Neural progenitor cell (in vitro differentiated cells): ENCODE measurements around the gene SPSB1. TPM values are rescaled to one million over a fixed set of nuclear protein-coding genes. Genes with fewer than 3 reads are reported as not detected.

Source experiments
- DNase-seq: peaks from one replicate; pipeline ENCODE4 v3.0.0-alpha.2; 2016; ENCODE audit warnings: low spot score
- H2AFZ ChIP-seq: fragments of 200-600 bp; sonication (generic); replicated peaks from 2 replicates; pipeline ENCODE4 v1.6.1; 2016; ENCODE audit warnings: antibody characterized with exemption
- H3F3A ChIP-seq: fragments of 200-600 bp; sonication (generic); 2 replicates; pipeline ENCODE4 v1.6.1; 2016; ENCODE audit warnings: antibody characterized with exemption, low read depth
- H3K27ac ChIP-seq: fragments of 200-600 bp; sonication (generic); 2 replicates; pipeline ENCODE4 v1.5.1; 2016; ENCODE audit warnings: mild to moderate bottlenecking
- H3K27me3 ChIP-seq: fragments of 200-600 bp; sonication (generic); 2 replicates; pipeline ENCODE4 v1.6.1; 2016; ENCODE audit warnings: mild to moderate bottlenecking, moderate library complexity
- H3K36me3 ChIP-seq: fragments of 200-600 bp; sonication (generic); 2 replicates; pipeline ENCODE4 v1.5.1; 2016
- H3K4me1 ChIP-seq: fragments of 200-600 bp; sonication (generic); 2 replicates; pipeline ENCODE4 v1.6.1; 2016; ENCODE audit warnings: mixed run types
- H3K4me2 ChIP-seq: fragments of 200-600 bp; sonication (generic); 2 replicates; pipeline ENCODE4 v1.6.1; 2016
- H3K4me3 ChIP-seq: fragments of 200-600 bp; sonication (generic); 2 replicates; pipeline ENCODE4 v1.5.1; 2016
- H3K79me2 ChIP-seq: fragments of 200-600 bp; sonication (generic); 2 replicates; pipeline ENCODE4 v1.6.1; 2016; ENCODE audit warnings: low read depth
- H3K9ac ChIP-seq: fragments of 200-600 bp; sonication (generic); 2 replicates; pipeline ENCODE4 v1.6.1; 2016
- H3K9me3 ChIP-seq: fragments of 200-600 bp; sonication (generic); 2 replicates; pipeline ENCODE4 v1.5.1; 2016; ENCODE audit warnings: low read depth
- H4K20me1 ChIP-seq: fragments of 200-600 bp; sonication (generic); 2 replicates; pipeline ENCODE4 v1.6.1; 2016; ENCODE audit warnings: low read depth
- H3K27ac Mint-ChIP-seq: 3 replicates; pipeline ENCODE4 v1.8.0; 2021; ENCODE audit warnings: mixed read lengths
- H3K27me3 Mint-ChIP-seq: 2 replicates; pipeline ENCODE4 v1.8.0; 2022; ENCODE audit warnings: low read depth, mild to moderate bottlenecking, inconsistent platforms, moderate library complexity, mixed read lengths; ENCODE audit not compliant: insufficient read depth
- H3K36me3 Mint-ChIP-seq: 3 replicates; pipeline ENCODE4 v1.8.0; 2021; ENCODE audit warnings: mixed read lengths
- H3K4me1 Mint-ChIP-seq: 3 replicates; pipeline ENCODE4 v1.8.0; 2021; ENCODE audit warnings: mixed read lengths
- H3K4me3 Mint-ChIP-seq: 3 replicates; pipeline ENCODE4 v1.8.0; 2021; ENCODE audit warnings: mild to moderate bottlenecking, moderate library complexity, mixed read lengths
- H3K9me3 Mint-ChIP-seq: 3 replicates; pipeline ENCODE4 v1.8.0; 2020; ENCODE audit warnings: mixed read lengths
- CTCF ChIP-seq: fragments of 200-600 bp; sonication (generic); IDR thresholded peaks from 2 replicates; pipeline ENCODE4 v1.5.1; 2017; ENCODE audit warnings: antibody characterized with exemption, mild to moderate bottlenecking
- EZH2 ChIP-seq: fragments of 200-600 bp; sonication (generic); IDR thresholded peaks from 2 replicates; pipeline ENCODE4 v1.6.1; 2017; ENCODE audit warnings: antibody characterized with exemption, mild to moderate bottlenecking, moderate library complexity
- EZH2phosphoT487 ChIP-seq: fragments of 200-600 bp; sonication (generic); IDR thresholded peaks from 2 replicates; pipeline ENCODE4 v1.6.1; 2017; ENCODE audit warnings: antibody characterized with exemption
- total RNA-seq: library from RNA; depleted of rRNA; stranded (reverse); fragments of >200 nt; gene quantifications from 2 replicates; pipeline ENCODE4 v1.2.3, GENCODE V29; 2015; ENCODE audit warnings: low replicate concordance

SPSB1 gene
- total RNA-seq, 1 donor from 2014 or later = 2.8 TPM

GRCh38 chr1:9249263-9249533 is 43.5 kb upstream of the SPSB1 start:
- Histone ChIP-seq H3K4me1 (peaks cover 48% of the 10 kb centered on the region), H3K9me3 (no peaks in the 10 kb centered on the region), H3K27me3 (peaks cover under 1% of the 10 kb centered on the region), H2AFZ (no peak overlapping the region), H3F3A (peaks cover 39% of the 10 kb centered on the region), H3K36me3 (no peaks in the 10 kb centered on the region), H3K27ac (no peak overlapping the region), H3K9ac (no peak overlapping the region), H3K4me3 (no peak overlapping the region), H3K4me2 (peak overlapping the region; percentile 22), H3K79me2 (no peaks in the 10 kb centered on the region), H4K20me1 (peaks cover 49% of the 10 kb centered on the region)
- TF ChIP-seq EZH2 = no peak
- TF ChIP-seq CTCF = no peak
- TF ChIP-seq EZH2phosphoT487 = no peak
- peaks cover 15% of the 10 kb centered on the region for H3K27me3 Mint-ChIP-seq
- peaks cover 52% of the 10 kb centered on the region for H3K4me1 Mint-ChIP-seq
- H3K36me3 Mint-ChIP-seq = peaks cover 19% of the 10 kb centered on the region
- no peaks in the 10 kb centered on the region for H3K9me3 Mint-ChIP-seq
- no peak overlapping the region for H3K27ac Mint-ChIP-seq
- DNase-seq = no peak
- peak overlapping the region; percentile 27 for H3K4me3 Mint-ChIP-seq

GRCh38 chr1:9249534-9250410 is 42.9 kb upstream of the SPSB1 start:
- TF ChIP-seq EZH2phosphoT487 (no peak), EZH2 (no peak), CTCF (peak; percentile 76)
- Histone ChIP-seq H3K27me3 (peaks cover 7% of the 10 kb centered on the region), H3K4me3 (no peak overlapping the region), H2AFZ (no peak overlapping the region), H3K4me2 (peak overlapping the region; percentile 22), H3K36me3 (no peaks in the 10 kb centered on the region), H3K4me1 (peaks cover 54% of the 10 kb centered on the region), H3K9me3 (no peaks in the 10 kb centered on the region), H3K27ac (no peak overlapping the region), H3F3A (peaks cover 43% of the 10 kb centered on the region), H3K79me2 (no peaks in the 10 kb centered on the region), H4K20me1 (peaks cover 55% of the 10 kb centered on the region), H3K9ac (no peak overlapping the region)
- peaks cover 19% of the 10 kb centered on the region for H3K36me3 Mint-ChIP-seq
- peak overlapping the region; percentile 46 for H3K4me3 Mint-ChIP-seq
- no peak overlapping the region for H3K27ac Mint-ChIP-seq
- DNase-seq = peak; percentile 80
- peaks cover 58% of the 10 kb centered on the region for H3K4me1 Mint-ChIP-seq
- H3K27me3 Mint-ChIP-seq = peaks cover 20% of the 10 kb centered on the region
- H3K9me3 Mint-ChIP-seq = no peaks in the 10 kb centered on the region

- H3K27ac ChIP-seq = no peak overlapping the region
- peaks cover 43% of the 10 kb centered on the region for H3F3A ChIP-seq
- no peak for TF ChIP-seq EZH2
- TF ChIP-seq EZH2phosphoT487 = no peak
- TF ChIP-seq CTCF = no peak
- no peaks in the 10 kb centered on the region for H3K79me2 ChIP-seq
- peaks cover 57% of the 10 kb centered on the region for H4K20me1 ChIP-seq
- H3K9ac ChIP-seq = no peak overlapping the region
- H2AFZ ChIP-seq = no peak overlapping the region
- peaks cover 13% of the 10 kb centered on the region for H3K27me3 ChIP-seq
- H3K27me3 Mint-ChIP-seq = peaks cover 22% of the 10 kb centered on the region
- H3K9me3 ChIP-seq = no peaks in the 10 kb centered on the region
- H3K4me2 ChIP-seq = peak overlapping the region; percentile 3
- no peaks in the 10 kb centered on the region for H3K9me3 Mint-ChIP-seq
- H3K4me3 ChIP-seq = no peak overlapping the region
- no peak for DNase-seq
- no peaks in the 10 kb centered on the region for H3K36me3 ChIP-seq
- peak overlapping the region; percentile 46 for H3K4me3 Mint-ChIP-seq
- H3K36me3 Mint-ChIP-seq = peaks cover 19% of the 10 kb centered on the region
- H3K4me1 Mint-ChIP-seq = peaks cover 61% of the 10 kb centered on the region
- H3K27ac Mint-ChIP-seq = peak overlapping the region; percentile 42
- H3K4me1 ChIP-seq = peaks cover 63% of the 10 kb centered on the region
Measured at GRCh38 chr1:9250411-9251381, 42.0 kb upstream of the SPSB1 start.
